Fibroblast of villous mesenchyme (primary cell): ENCODE measurements around the gene CCDC184. TPM values are rescaled to one million over a fixed set of nuclear protein-coding genes. Genes with fewer than 3 reads are reported as not detected.
A peak's percentile ranks its signal among the peaks of the same experiment; 100 is the strongest.

Experiments used
- DNase-seq: peaks from one replicate; pipeline ENCODE4 v3.0.0-alpha.2; 2010; ENCODE audit warnings: low read depth
- H3K4me3 ChIP-seq: 2 replicates; pipeline ENCODE4 v1.5.1; 2011; ENCODE audit warnings: low read depth, mild to moderate bottlenecking, low read length
- CTCF ChIP-seq: IDR thresholded peaks from 2 replicates; pipeline ENCODE4 v1.5.1; 2012; ENCODE audit warnings: low read depth, mild to moderate bottlenecking, low read length; ENCODE audit not compliant: insufficient read depth
- total RNA-seq: library from RNA; depleted of rRNA; stranded (reverse); fragments of >200 nt; gene quantifications from 2 replicates; pipeline ENCODE4 v1.2.3, GENCODE V29; 2012

CCDC184 gene
- total RNA-seq, 1 donor, result 0.43 TPM

GRCh38 chr12:48185181-48185919 lies 1.9 kb downstream of the CCDC184 start:
- no peak for TF ChIP-seq CTCF
- peak overlapping the region; percentile 76 for H3K4me3 ChIP-seq
- peak; percentile 42 for DNase-seq

GRCh38 chr12:48187916-48188695 lies 4.7 kb downstream of the CCDC184 start:
- H3K4me3 ChIP-seq, result no peak overlapping the region
- no peak for TF ChIP-seq CTCF
- DNase-seq, result no peak

- peak; percentile 85 for DNase-seq
- H3K4me3 ChIP-seq, result no peak overlapping the region
- TF ChIP-seq CTCF, result peak; percentile 89
These were observed 6.1 kb downstream of the CCDC184 start for GRCh38 chr12:48189331-48190125.

GRCh38 chr12:48191096-48191495 lies 7.7 kb downstream of the CCDC184 start:
- H3K4me3 ChIP-seq, result no peak overlapping the region
- no peak for TF ChIP-seq CTCF
- DNase-seq, result no peak

GRCh38 chr12:48192861-48193260 lies 9.4 kb downstream of the CCDC184 start:
- H3K4me3 ChIP-seq, result no peak overlapping the region
- no peak for TF ChIP-seq CTCF
- DNase-seq, result peak; percentile 57

- no peak for DNase-seq
- no peak for TF ChIP-seq CTCF
- no peak overlapping the region for H3K4me3 ChIP-seq
These were observed 10.2 kb downstream of the CCDC184 start for GRCh38 chr12:48193623-48194022.
